GM18909 (cell line): ENCODE results near the gene GRID1.

Experiments used
- ATAC-seq: cut with Tn5 transposase; IDR thresholded peaks from one replicate; pipeline ENCODE4 v1.9.1; 2021; ENCODE audit warnings: mild to moderate bottlenecking; ENCODE audit not compliant: unreplicated experiment, poor library complexity

GRID1 gene

DNA sequence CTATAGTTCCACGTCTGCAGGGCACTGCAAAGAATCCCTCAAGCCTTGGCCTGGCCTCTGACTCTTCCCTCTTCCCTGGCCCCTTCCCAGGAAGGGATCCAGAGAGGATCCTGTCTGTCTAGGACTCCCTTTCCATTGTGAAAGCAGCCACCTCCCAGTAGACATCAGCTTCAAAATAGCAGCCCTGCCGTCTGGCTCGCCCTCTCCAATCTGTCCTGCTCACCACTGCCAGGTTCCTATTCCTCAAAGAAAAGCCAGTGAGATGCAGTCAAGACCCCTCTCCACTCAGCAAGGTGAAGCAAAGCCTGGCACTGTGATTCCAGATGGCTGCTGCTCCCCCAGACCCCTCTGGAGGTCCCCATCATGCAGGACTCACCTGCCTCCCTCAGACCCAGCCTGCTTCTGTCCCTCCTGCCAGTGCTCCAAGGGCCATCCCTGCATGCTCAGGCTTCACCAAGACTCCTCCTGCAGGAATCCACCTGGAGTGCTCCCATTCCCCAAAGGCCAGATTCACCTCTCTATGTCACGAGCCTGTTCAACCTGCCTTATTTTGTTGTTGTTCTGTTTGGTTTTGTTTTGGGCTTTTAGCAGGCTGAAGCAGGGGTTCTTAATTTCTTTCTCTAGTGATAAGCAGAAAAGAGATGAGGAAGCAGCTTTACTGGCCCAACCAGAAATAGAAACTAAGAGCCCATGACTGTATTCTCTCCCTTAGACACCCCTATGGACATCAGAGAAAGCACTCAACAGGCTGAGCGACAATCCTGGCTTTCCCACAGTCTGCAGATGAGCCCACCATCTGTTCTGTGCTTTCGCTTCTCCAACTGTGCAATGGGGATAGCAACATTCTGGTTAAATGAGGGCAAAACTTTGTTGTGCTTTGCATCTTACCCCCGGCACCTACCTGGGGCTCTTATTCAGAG is 305.1 kb downstream of the GRID1 start:
- no peak for ATAC-seq

DNA sequence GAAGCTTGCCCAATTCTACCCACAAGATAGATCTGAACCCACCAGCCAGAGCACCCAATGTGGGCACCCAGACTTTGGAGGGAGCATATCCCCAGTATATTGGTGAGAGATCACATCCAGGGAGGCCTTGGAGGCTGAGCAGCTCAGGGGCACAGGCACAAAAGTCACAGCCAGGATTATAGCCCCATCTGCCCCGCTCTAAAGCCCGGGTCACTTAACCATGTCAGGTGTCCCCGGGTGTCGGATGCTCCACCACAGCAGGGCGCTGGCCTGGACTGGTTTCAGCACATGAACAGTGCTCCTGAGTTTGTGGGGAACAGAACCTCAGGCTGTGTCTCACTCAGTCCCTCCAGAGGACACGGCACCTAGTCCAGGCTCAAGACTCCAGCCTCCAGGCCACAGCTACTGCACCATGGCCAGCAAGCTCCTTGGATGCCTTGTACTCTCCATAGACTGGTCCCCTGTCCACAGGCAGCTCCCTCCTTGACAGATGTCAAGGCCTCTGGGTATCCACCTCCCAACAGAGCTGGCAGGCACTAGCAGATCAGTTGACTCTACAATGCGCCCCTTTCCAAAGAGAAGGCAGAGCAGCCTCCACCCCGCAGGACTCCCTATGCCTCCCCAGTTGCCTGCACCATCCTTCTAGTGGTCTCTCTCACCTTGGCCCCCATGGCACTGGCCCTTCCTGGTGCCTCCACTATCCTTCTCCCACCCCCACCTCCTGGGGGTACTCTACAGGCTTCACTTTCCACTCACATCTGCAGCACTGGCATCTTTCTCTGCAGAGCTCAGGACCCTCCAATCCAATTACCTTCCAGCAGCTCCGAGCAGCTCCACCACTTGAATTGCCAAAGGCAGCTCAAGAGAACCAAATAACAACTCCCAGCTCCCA is 306.0 kb downstream of the GRID1 start:
- ATAC-seq = no peak

DNA sequence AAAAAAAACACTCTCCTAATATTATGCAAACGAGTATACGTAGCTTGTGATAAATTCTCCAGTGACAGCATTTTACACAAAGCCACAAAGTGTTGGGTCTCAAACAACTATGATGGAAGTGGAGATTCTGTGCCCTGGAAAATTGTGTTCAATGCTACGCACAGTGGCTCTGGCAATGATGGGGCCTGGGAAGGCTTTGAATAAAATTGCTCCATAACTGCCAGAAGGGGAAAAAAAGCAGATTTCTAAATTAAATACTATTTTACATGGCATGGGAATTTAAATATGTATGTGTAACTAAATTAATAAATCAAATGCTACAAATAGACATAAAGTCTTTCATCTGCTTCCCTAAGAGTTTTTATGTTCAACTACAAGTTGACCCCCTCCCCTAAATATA is 306.7 kb downstream of the GRID1 start:
- ATAC-seq = no peak

DNA sequence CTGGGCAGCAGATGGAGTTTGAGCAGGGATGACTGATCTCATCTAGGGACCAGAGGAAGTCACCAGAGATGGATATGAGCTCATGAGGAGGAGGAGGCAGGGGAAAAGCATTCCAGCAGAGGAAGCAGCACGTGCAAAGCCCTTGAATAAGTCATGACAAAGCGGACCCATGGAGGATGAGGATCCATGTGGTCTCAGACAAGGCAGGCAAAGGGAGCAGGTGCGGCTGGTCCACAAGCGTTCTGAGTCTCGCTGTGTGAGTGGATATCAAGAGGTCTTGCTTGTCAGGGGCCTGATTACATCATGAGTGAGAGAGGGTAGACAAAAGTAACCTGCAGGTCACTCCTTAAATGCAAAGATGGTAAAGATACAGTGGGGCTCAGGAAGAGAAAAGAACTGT is 307.6 kb downstream of the GRID1 start:
- no peak for ATAC-seq

DNA sequence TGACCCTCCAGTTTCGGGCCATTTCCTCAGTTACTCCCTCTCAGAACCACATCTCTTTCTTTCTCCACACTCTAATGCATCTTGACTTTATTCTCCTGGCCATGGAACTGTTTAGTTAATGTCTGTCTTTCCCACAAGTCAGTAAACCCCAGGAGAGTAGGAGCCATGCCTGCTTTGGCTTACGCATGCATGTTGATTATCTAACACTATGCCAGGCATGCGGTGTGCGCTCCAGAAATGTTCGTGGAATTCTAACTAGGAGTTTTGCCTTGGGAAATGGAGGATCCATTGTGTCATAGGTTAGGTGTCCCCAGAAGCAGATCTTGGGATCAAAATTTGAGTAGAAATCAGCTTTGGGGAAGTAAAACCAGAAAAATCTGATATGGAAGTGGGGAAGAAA is 308.9 kb downstream of the GRID1 start:
- ATAC-seq = no peak

DNA sequence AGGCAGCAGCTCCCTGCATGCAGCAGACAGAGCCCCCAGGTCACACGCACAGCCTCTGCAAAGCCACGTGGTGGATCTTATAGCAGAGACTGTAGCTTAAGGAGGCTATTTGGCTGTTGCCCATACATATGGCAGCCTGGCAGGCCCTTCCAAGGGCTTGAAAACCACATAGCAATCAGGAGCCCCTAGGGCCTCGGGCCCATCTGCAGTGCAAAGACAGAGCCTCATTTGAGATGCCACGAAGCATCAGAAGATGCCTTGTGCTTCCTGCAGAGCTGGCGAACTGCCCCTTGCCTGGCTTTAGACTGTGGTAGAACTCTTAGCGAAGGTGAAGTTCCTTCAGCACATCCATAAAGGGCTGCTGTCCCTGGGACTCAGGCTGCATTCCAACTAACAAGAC is 309.9 kb downstream of the GRID1 start:
- ATAC-seq = no peak

DNA sequence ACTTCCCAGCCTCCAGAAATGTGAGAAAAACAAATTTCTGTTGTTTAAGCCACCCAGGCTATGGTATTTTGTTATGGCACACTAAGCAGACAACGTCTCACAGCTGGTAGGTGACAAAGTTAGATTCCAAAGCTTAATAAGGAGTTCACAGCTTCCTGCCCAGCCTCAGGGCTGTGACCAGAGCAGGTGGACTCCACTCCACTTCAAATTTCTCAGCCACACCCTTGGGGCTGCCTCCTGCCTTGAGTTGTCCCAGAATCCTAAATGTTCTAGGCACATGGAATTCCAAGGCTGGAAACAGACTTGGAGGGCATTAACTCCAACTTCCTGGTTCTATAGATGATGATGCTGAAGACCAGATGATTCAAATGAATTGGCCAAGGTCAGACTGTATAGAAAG is 310.7 kb downstream of the GRID1 start:
- no peak for ATAC-seq

DNA sequence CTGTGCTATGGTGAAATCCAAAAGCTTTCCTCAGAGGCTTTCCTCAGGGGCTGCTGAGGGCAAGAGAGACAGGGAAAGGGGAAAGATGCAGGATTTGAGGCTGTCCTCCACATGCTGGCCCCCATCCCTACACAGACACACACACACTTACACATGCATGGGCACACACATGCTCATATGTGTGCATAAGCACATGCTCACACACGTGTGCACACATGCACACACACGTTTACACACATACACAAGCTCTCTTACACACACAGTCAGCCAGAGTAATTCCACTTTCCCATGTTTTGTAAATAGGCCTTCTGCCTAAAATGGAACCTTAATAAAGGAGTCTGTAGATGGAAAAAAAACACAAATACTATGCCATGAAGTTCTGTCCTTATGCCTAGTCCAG is 312.9 kb downstream of the GRID1 start:
- no peak for ATAC-seq

DNA sequence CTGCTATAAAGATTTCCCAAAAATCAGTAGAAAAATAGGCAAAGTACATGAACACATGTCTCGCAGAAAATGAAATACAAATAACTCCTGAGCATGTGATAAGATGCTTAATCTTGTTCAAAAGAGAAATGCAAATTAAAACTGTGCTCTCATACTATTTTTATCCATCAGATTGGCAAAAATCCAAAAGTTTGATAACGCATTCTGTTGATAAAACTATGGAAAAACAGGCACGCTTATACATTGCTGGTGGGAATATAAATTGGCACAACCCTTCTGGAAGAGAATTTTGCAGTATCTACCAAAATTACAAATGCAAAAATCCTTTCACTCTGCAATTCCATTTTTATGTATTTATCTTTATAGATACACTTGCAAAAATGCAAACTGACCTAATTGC is 315.0 kb downstream of the GRID1 start:
- no peak for ATAC-seq

DNA sequence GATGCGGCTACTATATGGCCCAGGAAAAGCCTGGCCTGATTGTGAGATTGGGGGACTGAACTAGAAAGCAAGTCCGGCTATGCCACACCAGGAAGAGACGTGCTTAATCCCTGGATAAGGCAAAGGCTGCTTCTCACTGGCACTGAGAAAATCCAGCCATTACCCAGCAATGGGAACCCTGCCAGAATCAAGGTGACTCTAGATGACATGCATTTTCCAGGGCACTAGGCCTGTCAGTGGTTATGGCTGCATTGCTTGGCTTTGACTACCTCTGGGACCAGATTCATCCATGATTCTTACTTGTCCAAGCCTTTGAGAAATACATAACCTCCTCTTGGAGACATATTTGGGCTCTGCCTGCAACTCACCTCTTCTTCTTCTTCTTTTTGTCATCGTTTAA is 317.2 kb downstream of the GRID1 start:
- ATAC-seq = no peak

DNA sequence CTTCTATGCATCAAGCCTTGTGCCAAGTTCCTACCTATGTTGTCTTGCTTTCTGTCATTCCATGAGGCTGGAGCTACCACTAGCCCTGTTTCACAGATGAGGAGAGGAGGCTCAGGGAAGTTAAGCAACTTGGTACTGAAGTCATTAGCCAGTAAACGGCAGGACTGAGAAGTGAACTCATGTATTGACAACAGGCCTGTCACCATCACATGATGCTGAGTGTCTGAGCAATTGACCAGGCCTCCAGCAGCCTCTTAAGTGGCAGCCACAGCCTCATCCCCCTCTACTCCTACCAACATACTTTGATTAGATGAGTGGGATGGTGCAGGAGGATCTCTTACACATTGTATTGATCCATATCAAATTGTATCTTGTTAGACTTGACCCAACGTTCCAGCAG is 317.6 kb downstream of the GRID1 start:
- no peak for ATAC-seq

DNA sequence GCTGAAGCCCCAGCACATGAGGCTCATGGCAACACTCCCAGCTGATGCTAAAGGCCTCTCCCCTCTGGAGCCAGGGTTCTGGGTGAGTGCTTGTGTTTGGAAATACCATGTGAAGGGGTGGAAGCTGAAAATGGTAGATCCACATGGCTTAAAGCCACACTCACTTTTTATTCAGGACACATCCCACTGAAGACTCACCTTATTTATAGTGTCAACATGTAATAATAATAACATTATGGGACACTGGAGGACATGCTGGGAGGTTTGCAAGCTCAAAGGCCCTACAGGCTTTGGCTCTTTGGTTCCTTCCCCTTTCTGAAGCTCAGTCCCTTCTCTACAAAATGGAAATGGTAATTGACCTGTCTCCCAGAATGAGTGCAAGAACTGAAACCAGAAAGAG is 318.0 kb downstream of the GRID1 start:
- ATAC-seq = no peak

DNA sequence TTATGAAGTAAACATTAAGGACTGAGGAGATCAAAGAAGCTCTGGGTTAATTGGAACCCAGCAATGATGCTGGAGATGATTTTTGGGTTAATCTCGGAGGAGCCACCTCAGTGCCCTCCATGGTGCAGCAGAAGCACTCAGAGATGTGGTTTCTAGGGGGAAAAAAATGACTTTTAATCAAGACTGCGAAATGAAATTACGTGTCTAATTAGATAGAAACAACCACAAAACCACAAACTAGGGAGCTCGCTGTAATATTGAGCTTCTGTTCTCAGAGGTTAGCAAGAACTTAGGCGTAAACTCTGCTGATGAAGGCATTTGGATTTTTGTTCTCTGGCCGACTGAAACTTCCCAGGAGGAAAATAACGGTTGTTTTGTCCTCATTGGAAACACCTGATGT is 319.0 kb downstream of the GRID1 start:
- ATAC-seq = no peak

DNA sequence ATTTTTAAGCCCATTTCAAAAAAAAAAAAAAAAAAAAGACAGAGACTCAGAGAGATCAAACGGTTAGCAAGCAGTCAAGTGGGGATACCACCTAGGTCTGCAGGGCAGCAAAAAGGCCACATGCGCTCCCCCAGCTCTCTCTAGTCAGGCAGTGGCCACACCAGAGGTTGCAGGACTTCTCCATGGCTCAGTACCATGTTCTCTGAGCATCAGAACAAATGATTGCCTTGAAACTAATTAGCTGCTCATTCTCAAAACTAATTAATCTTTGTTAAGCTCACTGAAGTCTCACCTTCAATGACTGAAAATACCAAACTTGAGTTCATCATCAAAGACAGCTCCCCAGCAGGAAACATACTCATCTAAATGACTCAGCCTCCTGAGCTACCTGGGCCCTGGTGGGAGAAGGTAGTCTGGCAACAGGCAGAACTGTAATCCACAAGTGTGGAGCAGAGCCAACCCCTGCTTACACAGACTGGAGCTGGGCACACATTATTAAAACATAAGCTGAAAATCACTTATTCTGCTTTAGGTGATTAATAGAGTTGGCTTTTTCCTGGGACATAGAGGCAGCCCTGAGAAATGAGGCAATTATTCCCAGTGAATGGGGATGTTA is 319.6 kb downstream of the GRID1 start:
- no peak for ATAC-seq

DNA sequence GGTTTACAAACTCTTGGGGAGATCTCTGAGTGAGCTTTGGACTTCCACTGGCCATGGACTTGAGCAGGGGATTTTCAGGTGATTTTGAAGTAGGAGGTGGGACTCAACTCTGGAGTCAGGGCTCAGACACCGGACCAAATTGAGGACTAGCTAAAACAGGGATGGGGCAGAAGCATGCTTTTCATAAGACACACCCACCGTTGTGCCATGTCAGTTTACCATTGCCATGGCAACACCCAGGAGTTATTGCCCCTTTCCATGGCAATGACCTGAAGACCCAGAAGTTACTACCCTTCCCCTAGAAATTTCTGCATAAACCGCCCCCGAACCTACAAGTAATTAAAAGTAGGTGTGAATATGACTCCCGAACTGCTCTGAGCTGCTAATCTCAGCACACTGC is 320.7 kb downstream of the GRID1 start:
- ATAC-seq = no peak

DNA sequence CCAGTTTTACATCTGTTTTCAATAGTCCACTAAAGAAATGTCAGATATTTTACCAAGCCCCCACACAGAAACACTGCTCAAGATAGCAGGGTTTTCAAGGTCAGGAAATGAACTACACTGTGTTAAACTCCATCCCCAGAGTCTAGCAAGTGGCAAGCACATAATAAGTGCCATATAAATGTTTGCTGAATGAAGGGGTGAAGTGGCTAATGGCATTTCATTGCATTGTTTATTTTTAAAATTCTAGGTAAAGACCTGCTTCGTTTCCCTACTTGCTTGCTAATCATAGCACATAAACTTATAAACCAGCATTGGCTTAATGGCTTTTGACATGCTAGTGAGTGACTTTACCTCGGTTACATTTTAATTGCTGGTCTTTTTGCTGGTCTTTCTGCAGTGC is 322.6 kb downstream of the GRID1 start:
- ATAC-seq = no peak

DNA sequence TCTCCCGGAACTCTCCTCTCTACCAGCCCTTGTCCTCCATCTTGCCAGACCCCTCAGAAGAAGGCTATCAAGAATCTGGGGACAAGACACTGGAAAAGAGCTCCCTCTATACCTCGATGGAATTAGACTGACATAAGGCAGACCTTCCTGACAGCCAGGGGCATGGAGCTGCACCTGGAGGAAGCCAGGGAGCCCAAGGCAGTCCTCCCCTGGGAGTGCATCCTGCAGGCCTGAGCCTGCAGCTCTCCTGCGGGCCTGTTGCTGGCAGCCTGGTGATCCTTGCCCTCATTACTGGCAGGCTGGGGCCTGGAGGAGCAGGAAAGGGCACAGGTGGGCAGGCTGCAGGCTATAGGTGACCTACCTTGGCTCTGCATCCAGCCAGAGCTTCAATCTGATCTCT is 323.4 kb downstream of the GRID1 start:
- no peak for ATAC-seq

DNA sequence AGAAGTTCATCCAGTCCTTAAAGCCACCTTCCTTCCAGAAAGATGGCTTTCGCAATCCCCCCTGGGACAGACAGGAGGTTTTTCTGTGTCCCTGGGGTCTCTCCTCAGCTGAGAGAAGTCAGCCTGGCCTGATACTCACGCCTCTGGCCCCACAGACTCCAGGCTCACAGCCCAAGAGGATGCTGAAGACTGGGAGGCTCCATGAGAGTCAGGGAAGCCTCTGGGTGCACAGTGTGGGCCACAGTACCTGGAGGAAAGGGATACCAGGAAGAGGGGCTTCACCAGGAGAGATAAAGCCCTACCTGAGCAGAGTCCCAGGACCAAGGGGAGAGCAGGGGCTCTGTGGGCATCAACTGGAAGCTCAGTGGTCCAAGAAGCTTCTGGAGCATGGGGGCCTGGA is 324.4 kb downstream of the GRID1 start:
- ATAC-seq = no peak

DNA sequence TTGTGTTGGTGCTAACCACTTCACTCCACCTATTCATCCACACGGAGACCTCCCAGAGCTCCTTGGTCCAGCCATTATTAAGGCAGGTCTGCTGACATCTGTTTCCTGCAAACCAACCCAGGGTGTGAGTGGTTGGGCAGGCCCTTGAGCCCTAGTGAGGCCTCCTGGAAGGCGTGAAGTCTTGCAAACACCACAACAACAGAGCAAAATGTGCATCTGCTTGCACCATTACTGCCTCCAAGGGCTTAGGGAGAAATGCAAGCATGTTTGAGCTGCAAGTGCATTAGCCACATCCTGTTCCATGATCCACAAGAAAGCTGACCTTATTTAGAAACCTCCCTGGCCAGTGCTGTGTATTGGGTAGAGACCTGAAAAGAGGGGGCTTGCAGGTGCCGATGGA is 325.5 kb downstream of the GRID1 start:
- ATAC-seq = no peak

DNA sequence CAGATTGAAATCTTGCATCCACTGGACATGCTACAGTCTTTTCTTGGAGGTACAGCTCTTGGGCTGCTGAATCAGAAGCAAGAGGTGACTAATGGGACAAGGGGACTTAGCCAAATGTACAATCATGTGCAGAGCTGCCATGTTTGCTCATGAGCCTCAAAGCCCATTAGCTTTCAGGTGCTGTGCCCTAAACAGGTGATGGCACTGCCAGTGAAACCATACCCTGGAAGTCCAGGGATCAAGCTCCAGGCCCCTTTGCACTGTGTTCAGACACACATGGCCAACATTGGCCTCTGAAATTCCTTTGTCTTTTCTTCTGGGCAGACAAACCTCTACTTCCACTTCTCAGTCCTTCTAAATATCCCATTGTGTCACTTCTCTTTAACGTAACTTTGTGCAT is 328.2 kb downstream of the GRID1 start:
- no peak for ATAC-seq

DNA sequence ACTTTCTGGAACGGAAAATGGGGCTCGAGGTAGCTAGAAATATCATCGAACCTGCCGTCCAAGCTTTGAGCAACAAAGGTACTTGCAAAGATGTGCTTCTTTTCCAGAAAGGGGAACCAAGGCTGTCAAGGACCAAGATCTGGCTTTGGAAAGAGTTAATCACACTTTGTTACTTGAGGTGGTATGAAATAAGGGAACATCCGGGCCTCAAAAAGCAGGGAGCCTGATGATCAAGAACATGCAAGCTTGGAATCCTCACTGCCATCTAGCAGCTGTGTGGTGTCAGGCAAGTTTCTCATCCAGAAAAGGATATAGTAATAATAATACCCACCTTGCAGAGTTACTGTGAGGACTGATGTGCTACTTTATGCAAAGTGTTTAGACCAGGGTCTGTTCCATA is 329.5 kb downstream of the GRID1 start:
- no peak for ATAC-seq
